GM12878 (cell line): ENCODE results near the gene RBMS1. TPM values are rescaled to one million over a fixed set of nuclear protein-coding genes. Genes with fewer than 3 reads are reported as not detected.

Experiments
- CBX5 ChIP-seq: sonication (generic); IDR thresholded peaks from 2 replicates; pipeline ENCODE4 v1.6.1; 2016; ENCODE audit warnings: low read depth, moderate library complexity, mild to moderate bottlenecking, inconsistent platforms
- HCFC1 ChIP-seq: fragments of 150-350 bp; IDR thresholded peaks from 2 replicates; pipeline ENCODE4 v1.6.1; 2014; ENCODE audit warnings: low read length
- NR2C2 ChIP-seq: IDR thresholded peaks from 2 replicates; pipeline ENCODE4 v1.6.1; 2011; ENCODE audit warnings: borderline replicate concordance, low read depth; ENCODE audit not compliant: control insufficient read depth, insufficient read length
- PML ChIP-seq: IDR thresholded peaks from 2 replicates; pipeline ENCODE4 v1.6.1; 2012; ENCODE audit warnings: low read length, inconsistent platforms
- SUZ12 ChIP-seq: fragments of 200-600 bp; sonication (generic); IDR thresholded peaks from one replicate; pipeline ENCODE4 v1.6.1; 2018; ENCODE audit warnings: antibody characterized with exemption, mild to moderate bottlenecking; ENCODE audit not compliant: unreplicated experiment
- ZNF274 ChIP-seq: IDR thresholded peaks from one replicate; pipeline ENCODE4 v1.8.0; 2011; ENCODE audit not compliant: insufficient read length, insufficient read depth
- polyA plus RNA-seq, 11 experiments: library from polyadenylated mRNA; depleted of rRNA in 4 of 11; unstranded in 6 of 11; stranded (reverse) in 5 of 11; fragments of >200 nt; fragmentation: Nextera tagmentation in 4 of 11; fragmentation: Illumina TruSeq in 1 of 11; extraction: Ambion mirVana in 4 of 11; extraction: Trizol in 1 of 11; gene quantifications; 1 replicate in 1 of 11; 2 replicates in 10 of 11; pipeline versions ENCODE4 v1.2.1 to v1.2.3, GENCODE V29; 2011 to 2016; ENCODE audit warnings: inconsistent platforms in 2 of 11, missing spikeins in 2 of 11, low read depth in 1 of 11
- total RNA-seq, 4 experiments: library from RNA; depleted of rRNA in 3 of 4; stranded (reverse); fragments of >200 nt in 3 of 4; fragmentation: Illumina TruSeq in 1 of 4; extraction: Trizol in 1 of 4; gene quantifications; 2 replicates each; pipeline versions ENCODE4 v1.2.1 to v1.2.3, GENCODE V29; 2013 to 2021
- TF ChIP-seq, protein P1 (sequence below): IDR thresholded peaks from 2 replicates; pipeline ENCODE4 v1.6.1; 2012; ENCODE audit warnings: improper control_type of control experiment, low read depth, low read length; ENCODE audit not compliant: insufficient replicate concordance
- TF ChIP-seq, protein P2 (sequence below): fragments of 150-350 bp; IDR thresholded peaks from 2 replicates; pipeline ENCODE4 v1.6.1; 2014; ENCODE audit warnings: mild to moderate bottlenecking, low read depth, low read length
- TF ChIP-seq, protein P3 (sequence below): IDR thresholded peaks from 2 replicates; pipeline ENCODE4 v1.6.1; 2011; ENCODE audit warnings: borderline replicate concordance, low read depth, mild to moderate bottlenecking, moderate library complexity, mixed read lengths, low read length; ENCODE audit not compliant: insufficient read depth; ENCODE audit errors: extremely low read length
- TF ChIP-seq, protein P4 (sequence below): IDR thresholded peaks from 2 replicates; pipeline ENCODE4 v1.6.1; 2011; ENCODE audit warnings: borderline replicate concordance, low read depth, mild to moderate bottlenecking, moderate library complexity, low read length; ENCODE audit not compliant: insufficient read depth, poor library complexity, severe bottlenecking

Gene RBMS1
- total and polyA plus RNA-seq, 10 of the 15 experiments (the other 5 are each of a cell fraction or from before 2014, with no cell fraction given): 0.04 to 0.31 (median 0.17) TPM; not detected in 1

DNA sequence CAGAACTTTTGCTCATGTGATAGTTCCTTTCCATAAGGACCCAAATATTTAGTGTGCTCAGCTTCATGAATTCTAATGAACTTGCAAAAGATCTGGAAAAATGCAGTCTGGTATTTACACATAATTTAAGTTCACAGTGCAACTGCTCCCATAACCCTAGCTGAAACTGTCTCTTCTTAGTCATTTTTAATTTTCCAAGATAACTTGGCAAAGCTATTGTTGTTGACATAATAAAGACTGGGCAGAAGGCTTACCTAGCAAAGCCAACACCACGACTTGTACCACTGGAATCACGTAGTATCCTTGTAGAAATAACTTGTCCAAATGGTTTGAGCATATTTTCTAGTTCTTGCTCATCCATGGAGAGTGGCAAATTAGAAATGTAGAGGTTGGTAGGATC lies 190.5 kb downstream of the RBMS1 start (continued):
- TF ChIP-seq, protein P1, sequence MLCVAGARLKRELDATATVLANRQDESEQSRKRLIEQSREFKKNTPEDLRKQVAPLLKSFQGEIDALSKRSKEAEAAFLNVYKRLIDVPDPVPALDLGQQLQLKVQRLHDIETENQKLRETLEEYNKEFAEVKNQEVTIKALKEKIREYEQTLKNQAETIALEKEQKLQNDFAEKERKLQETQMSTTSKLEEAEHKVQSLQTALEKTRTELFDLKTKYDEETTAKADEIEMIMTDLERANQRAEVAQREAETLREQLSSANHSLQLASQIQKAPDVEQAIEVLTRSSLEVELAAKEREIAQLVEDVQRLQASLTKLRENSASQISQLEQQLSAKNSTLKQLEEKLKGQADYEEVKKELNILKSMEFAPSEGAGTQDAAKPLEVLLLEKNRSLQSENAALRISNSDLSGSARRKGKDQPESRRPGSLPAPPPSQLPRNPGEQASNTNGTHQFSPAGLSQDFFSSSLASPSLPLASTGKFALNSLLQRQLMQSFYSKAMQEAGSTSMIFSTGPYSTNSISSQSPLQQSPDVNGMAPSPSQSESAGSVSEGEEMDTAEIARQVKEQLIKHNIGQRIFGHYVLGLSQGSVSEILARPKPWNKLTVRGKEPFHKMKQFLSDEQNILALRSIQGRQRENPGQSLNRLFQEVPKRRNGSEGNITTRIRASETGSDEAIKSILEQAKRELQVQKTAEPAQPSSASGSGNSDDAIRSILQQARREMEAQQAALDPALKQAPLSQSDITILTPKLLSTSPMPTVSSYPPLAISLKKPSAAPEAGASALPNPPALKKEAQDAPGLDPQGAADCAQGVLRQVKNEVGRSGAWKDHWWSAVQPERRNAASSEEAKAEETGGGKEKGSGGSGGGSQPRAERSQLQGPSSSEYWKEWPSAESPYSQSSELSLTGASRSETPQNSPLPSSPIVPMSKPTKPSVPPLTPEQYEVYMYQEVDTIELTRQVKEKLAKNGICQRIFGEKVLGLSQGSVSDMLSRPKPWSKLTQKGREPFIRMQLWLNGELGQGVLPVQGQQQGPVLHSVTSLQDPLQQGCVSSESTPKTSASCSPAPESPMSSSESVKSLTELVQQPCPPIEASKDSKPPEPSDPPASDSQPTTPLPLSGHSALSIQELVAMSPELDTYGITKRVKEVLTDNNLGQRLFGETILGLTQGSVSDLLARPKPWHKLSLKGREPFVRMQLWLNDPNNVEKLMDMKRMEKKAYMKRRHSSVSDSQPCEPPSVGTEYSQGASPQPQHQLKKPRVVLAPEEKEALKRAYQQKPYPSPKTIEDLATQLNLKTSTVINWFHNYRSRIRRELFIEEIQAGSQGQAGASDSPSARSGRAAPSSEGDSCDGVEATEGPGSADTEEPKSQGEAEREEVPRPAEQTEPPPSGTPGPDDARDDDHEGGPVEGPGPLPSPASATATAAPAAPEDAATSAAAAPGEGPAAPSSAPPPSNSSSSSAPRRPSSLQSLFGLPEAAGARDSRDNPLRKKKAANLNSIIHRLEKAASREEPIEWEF: no peak
- TF ChIP-seq NR2C2 (no peak), ZNF274 (no peak), SUZ12 (no peak), HCFC1 (no peak), PML (no peak), CBX5 (no peak)
- TF ChIP-seq, protein P2, sequence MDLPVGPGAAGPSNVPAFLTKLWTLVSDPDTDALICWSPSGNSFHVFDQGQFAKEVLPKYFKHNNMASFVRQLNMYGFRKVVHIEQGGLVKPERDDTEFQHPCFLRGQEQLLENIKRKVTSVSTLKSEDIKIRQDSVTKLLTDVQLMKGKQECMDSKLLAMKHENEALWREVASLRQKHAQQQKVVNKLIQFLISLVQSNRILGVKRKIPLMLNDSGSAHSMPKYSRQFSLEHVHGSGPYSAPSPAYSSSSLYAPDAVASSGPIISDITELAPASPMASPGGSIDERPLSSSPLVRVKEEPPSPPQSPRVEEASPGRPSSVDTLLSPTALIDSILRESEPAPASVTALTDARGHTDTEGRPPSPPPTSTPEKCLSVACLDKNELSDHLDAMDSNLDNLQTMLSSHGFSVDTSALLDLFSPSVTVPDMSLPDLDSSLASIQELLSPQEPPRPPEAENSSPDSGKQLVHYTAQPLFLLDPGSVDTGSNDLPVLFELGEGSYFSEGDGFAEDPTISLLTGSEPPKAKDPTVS: no peak
- TF ChIP-seq, protein P3, sequence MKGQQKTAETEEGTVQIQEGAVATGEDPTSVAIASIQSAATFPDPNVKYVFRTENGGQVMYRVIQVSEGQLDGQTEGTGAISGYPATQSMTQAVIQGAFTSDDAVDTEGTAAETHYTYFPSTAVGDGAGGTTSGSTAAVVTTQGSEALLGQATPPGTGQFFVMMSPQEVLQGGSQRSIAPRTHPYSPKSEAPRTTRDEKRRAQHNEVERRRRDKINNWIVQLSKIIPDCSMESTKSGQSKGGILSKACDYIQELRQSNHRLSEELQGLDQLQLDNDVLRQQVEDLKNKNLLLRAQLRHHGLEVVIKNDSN: no peak
- TF ChIP-seq, protein P4, sequence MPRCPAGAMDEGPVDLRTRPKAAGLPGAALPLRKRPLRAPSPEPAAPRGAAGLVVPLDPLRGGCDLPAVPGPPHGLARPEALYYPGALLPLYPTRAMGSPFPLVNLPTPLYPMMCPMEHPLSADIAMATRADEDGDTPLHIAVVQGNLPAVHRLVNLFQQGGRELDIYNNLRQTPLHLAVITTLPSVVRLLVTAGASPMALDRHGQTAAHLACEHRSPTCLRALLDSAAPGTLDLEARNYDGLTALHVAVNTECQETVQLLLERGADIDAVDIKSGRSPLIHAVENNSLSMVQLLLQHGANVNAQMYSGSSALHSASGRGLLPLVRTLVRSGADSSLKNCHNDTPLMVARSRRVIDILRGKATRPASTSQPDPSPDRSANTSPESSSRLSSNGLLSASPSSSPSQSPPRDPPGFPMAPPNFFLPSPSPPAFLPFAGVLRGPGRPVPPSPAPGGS: no peak
